Middle frontal gyrus (tissue), 1 donor: ENCODE data around the gene ZSCAN5B.
"Not testable (repeated sequence)": the region's sequence is repeated elsewhere in the genome, so short reads cannot be mapped to it uniquely, and the experiment has no call there.

Experiments used
- DNase-seq: peaks from one replicate; pipeline ENCODE4 v3.0.0-alpha.2; 2015; ENCODE audit warnings: low spot score; ENCODE audit errors: extremely low spot score

ZSCAN5B gene

GRCh38 chr19:56176310-56176709, 21.3 kb downstream of the ZSCAN5B start:
- DNase-seq: not testable (repeated sequence)

GRCh38 chr19:56175861-56176307, 21.7 kb downstream of the ZSCAN5B start, which contains the start of gene GALP:
TSS of gene GALP (plus strand) at chr19:56176008. CDS start at chr19:56177109, 1,101 bp downstream.
- not testable (repeated sequence) for DNase-seq

GRCh38 chr19:56174550-56174949, 23.0 kb downstream of the ZSCAN5B start:
- no peak for DNase-seq

DNA sequence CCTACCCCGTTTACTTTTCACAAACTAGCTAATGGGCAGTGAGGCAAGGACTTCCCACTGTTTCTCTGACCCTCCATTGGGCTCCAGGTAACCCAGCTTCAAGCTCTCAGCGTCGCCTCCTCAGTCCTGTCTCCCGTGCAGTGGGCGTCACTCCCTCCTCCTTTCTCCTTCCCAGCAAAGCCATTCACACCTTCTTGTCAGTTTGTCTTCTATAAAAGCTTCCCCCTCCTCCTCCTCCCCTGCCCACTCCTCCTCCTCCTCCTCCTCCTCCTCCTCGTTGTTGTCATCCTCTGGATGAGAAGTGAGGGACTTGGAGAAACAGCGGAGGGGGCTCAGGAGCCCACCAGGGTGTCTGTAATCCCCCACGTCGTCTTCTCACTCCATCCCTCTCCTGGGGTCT, 23.5 kb downstream of the ZSCAN5B start:
- no peak for DNase-seq

DNA sequence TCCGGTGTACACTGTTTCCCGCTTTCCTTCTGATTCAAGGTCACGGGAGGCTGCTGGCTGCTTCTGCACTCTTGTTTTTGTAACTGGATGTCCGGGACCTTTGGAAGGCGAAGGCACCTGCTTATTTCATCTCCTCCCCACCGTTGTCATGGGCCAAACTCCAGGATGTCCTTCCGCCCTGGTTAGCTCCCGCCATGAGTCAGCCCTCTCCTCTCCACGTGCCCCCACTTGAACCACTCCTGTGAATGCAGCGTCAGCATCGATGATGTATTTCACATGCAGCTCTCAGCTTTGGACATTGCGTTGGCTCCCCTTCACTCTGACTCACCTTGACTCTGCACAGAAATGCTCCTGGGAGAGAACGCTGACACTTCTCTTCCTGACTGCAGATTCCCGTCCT, 27.3 kb downstream of the ZSCAN5B start:
- no peak for DNase-seq

DNA sequence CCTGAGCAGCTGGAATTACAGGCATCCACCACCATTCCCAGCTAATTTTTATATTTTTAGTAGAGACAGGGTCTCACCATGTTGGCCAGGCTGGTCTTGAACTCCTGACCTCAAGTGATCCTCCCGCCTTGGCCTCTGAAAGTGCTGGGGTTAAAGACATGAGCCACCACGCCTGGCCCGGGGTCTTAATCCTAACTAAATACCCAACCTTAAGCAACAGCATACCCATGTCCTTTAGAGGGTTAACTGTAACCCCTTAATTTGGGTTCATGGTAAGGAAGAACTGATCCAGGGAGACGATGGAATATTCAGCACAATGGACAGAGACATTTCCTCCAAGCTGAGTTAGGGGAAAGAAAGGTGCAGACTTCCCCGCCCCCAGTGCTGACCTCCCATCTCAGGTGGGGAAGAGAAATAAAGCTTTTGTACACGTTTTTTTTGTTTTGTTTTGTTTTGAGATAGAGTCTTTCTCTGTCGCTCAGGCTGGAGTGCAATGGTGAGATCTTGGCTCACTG, 30.5 kb downstream of the ZSCAN5B start:
- no peak for DNase-seq

DNA sequence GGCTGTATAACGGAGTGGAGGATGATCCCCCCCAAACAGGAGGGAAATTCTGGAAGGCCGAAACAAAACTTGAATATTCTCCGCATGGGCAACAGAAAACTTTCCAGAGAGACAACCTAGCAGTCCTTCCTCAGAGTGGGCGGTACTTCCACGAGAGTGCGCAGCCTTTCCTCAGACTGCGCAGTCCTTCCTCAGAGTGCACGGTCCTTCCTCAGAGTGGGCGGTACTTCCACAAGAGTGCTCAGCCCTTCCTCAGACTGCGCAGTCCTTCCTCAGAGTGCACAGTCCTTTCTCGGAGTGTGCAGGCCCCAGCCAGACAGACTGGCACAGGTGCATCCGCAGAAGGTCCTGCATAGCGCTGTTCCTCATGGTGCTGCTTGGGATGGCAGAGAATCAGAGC, 34.5 kb downstream of the ZSCAN5B start:
- DNase-seq: no peak

DNA sequence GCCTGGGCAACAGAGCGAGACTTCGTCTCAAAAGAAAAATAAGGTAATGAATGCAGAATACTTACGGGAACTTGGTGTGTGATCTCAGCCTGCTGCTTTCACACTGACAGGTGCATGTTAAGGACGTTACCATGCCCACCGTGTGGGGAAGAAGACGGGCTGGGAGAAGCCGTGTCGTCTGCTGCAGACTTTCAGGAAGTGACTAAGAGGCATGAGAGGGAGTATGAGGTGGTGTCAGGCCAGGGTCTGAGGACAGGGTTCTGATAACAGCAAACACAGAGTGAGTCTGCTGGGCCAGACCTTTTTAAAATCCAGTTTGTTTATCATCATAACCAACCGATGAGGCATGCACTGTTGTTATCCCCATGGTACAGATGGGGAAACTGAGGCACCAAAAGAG, 35.3 kb downstream of the ZSCAN5B start:
- no peak for DNase-seq

GRCh38 chr19:56161534-56161933, 36.0 kb downstream of the ZSCAN5B start:
- no peak for DNase-seq

GRCh38 chr19:56159622-56160271, 37.8 kb downstream of the ZSCAN5B start:
- DNase-seq: no peak

DNA sequence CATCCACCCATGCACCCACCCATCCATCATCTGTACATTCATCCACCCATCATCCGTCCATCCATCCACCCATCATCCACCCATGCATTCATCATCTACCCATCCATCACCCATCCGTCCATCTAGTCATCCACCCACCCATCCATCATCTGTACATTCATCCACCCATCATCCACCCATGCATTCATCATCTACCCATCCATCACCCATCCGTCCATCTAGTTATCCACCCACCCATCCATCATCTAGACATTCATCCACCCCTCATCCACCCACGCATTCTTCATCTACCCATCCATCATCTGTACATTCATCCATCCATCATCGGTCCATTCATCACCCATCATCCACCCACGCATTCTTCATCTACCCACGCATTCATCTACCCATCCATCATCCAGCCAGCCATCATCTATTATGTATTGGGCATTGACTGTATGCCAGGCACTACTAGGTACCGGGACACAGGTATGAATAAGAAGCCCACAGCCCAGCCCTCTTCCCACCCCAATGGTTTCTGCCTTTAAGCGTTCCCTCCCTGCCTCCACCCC, 38.5 kb downstream of the ZSCAN5B start:
- DNase-seq: no peak

DNA sequence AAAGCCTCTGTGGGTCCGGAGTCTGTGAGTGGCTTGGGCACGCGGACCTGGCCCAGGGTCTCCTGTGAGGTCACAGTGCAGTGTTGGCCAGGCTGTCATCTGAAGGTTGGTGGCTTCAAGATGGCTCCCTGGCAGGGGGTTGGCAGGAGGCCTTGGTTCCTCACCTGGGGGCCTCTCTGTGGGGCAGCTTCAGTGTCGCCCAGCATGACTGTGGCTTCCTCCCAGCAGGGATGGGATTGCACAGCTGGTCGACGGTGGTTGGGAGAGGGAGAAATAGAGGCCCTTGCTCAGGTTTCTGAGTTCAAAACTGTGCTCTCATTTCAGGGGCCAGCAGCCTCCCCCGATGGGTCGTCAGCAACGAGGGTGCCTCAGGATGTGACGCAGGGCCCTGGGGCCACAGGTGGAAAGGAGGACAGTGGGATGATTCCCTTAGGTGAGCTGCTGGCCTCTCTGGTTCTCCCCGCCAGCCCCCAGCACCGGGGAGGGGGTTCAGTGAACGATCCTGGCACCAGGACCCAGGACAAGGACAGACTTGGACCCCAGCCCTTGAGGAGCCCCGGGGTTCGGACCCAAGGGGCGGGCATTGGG, 39.3 kb downstream of the ZSCAN5B start:
- DNase-seq: no peak

- no peak for DNase-seq
Observed at GRCh38 chr19:56156768-56157167, 40.8 kb downstream of the ZSCAN5B start.

- no peak for DNase-seq
Observed at GRCh38 chr19:56155124-56155687, 42.4 kb downstream of the ZSCAN5B start.

DNA sequence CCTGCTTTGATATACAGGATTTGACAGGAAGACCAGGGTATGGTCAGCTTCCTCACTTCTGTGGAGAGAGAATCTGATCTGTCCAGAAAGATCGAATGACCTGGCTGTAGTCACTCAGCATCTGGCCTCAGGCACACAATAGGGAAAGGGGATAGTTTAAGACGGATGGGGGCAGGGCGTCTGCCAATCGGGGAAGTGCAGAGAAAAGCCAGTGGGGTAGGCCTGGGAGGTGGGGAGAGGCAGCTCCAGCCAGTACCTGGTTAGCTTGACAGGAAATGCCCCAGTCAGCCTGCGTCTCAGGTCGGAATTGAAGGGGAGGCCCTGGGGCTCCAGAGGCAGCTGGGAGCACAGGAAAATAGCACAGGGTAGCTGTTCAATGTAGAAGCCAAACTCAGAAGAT, 44.1 kb downstream of the ZSCAN5B start:
- DNase-seq: no peak

- DNase-seq: no peak
Observed at GRCh38 chr19:56152644-56153043, 44.9 kb downstream of the ZSCAN5B start.

GRCh38 chr19:56150358-56150757, 47.2 kb downstream of the ZSCAN5B start:
- no peak for DNase-seq

GRCh38 chr19:56149656-56150038, 47.9 kb downstream of the ZSCAN5B start:
- DNase-seq: no peak

GRCh38 chr19:56148955-56149655, 48.5 kb downstream of the ZSCAN5B start:
- not testable (repeated sequence) for DNase-seq

DNA sequence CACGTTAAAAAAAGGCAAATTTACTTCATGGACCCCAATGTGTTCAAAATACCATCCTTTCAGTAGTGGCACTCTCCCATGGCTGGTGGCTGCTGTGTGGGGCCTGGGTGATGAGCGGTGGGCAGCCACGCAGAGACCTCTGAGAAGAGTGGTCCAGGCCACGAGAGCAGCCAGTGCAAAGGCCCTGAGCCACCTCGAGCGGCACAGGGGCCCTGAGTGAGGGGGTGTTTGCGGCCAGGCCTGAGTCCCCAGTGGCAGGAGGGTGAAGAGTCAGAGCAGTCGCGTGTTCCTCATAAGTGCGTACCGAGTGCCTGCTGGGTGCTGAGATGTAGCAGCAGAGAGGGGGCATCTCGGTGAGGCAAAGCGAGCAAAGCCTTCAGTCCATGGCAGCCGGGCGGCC, 49.5 kb downstream of the ZSCAN5B start:
- no peak for DNase-seq

GRCh38 chr19:56147307-56147706, 50.3 kb downstream of the ZSCAN5B start:
- no peak for DNase-seq

DNA sequence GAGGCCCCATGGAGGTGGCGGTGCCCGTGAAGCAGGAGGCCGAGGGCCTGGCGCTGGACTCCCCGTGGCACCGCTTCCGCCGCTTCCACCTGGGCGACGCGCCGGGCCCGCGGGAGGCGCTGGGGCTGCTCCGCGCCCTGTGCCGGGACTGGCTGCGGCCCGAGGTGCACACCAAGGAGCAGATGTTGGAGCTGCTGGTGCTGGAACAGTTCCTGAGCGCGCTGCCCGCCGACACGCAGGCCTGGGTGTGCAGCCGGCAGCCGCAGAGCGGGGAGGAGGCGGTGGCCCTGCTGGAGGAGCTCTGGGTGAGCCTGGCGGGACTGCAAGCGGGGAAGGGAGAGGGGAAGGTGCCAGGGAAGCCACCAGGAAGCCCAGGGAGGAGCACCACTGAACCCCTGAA, 50.7 kb downstream of the ZSCAN5B start:
- DNase-seq: no peak
